Activated gamma-delta T cell treated with anti-CD3 and anti-CD28 coated beads, Interleukin-2, amount 50 U/mL, for 16 hours (primary cell): ENCODE results near the gene UBE2V1.
A peak's percentile ranks its signal among the peaks of the same experiment; 100 is the strongest.

ENCODE experiments used
- DNase-seq: peaks from one replicate; pipeline ENCODE4 v3.0.0-alpha.2; 2020; ENCODE audit warnings: low read depth

The UBE2V1 gene

GRCh38 chr20:50062006-50062838 lies 50.7 kb downstream of the UBE2V1 start:
- DNase-seq, result no peak

GRCh38 chr20:50061151-50062005 lies 51.6 kb downstream of the UBE2V1 start:
- no peak for DNase-seq

DNA sequence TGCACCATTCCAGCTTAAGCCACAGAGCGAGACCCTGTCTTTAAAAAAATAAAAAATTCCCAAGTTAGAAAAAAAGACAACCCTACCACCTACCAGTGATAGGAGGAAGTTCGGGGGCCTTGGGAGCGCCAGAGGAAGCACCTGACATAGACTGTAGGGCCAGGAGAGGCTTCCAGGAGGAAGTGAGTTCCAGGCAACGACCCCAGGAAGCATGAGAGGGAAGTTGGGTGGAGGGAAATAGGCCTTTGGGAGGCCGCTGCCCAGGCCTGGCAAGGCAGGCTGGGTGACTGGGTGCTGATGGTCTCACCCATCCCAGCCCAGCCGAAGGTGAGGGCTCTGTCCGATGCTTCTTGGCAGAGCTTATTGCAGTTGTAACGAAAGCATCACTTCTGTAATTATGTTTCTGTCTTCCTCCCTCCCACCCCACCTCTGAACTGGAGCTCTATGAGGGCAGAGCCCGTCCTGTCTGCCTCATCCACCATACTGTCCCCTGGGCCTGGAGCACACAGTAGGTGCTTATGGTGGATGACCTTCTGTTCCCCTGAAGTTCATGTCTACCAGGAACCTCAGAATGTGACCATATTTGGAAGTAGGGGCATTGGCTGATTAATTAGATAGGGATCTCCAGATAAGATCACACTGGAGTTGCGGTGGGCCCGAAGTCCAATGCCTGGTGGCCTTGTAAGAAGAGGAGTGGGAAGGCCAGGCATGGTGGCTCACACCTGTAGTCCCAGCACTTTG lies 54.1 kb downstream of the UBE2V1 start:
- no peak for DNase-seq

GRCh38 chr20:50057714-50058053 lies 55.3 kb downstream of the UBE2V1 start:
- no peak for DNase-seq

DNA sequence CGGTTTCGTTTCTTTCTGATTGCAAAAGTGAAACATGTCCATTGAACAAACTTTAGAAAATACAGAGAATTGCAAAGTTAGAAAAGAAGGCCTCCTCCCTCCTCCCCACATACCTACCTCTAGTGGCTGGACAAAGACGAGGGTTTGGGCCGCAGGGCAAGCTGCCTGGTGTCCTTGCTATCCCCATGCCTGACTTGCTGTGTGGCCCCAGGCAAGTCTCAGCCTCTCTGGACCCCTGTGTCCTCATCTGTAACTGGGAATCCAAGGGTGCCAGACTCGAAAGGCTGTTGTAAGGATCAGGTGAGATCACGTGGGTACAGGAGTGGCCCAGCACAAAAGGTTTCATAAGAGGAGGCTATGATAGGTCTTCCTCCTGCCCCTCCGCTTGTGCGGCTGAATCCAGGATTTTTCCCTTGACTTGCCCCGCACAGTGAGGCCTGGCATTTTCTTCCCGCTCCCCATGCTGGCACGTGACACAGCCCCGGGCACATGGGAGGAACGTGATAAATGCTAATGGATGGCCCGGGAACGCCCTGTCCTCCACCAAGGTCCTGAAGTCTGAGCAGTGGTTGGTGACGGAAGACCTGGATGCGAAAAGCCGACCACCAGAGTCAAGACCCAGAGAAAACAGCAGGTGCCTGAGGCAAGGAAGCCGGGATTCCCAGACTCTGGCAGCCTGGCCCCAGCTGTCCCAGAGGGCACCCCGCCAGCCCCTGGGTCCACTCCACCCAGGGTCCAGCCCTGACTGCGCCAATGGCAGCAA lies 55.8 kb downstream of the UBE2V1 start:
- no peak for DNase-seq

- no peak for DNase-seq
Observed at GRCh38 chr20:50056408-50056926, 56.5 kb downstream of the UBE2V1 start.

GRCh38 chr20:50055524-50056083 lies 57.3 kb downstream of the UBE2V1 start:
- DNase-seq, result no peak

DNA sequence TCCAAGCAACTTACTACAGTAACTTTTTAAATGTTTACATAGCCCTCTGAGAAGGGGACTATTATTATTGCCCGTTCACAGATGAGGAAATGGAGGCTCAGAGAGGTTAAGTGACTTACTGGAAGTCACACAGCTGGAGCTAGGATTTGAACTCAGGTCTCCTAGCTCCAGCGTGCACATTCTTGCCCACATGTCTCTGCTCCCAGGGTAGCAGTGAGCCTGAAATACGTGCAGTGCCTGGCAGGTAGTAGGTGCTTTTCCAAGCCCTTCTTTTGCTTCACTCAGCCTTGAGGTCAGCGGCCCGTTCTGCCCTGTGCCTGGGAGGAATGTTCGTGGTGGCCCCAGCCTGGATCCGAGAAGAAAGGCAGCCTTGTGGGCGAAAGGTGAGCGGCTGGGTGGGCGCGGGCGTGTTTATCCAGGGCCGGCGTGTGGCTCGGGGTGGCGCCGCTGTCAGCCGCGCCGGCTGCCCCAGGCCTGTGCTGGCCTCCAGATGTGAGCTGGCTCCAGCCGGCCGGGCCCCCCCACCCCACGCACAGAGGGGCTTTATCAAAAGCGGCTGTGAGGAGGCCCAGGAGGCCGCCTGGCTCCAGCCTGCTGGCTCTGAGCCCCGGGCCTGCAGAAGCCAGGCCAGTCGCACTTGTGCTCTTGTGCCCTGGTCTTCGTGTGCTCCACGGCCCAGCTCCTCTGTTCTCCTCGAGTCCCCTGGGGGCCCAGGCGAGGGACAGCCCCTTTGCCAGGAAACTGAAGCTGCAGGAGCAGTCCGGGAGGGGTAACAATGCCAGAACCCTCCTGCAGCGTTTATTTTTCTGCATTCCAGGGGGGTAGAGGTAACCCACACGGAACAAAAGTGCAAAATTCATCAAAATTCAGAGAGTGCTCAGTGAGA lies 58.1 kb downstream of the UBE2V1 start:
- DNase-seq, result no peak

DNA sequence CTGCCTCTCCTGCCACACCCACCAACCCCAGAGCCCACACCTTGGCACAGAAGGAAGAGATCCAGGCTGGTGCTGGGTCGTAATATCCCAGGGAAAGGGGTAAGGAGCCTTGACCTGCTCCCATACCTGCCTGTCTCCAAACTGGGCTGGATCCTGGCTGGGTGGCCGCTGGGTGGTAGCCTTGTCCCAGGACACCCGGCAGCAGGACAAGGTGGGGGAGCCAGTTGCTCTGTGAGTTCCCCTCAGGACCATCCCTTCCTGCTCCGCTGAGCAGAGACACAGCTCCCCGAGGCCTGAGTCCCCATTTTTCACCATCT lies 58.8 kb downstream of the UBE2V1 start:
- no peak for DNase-seq

DNA sequence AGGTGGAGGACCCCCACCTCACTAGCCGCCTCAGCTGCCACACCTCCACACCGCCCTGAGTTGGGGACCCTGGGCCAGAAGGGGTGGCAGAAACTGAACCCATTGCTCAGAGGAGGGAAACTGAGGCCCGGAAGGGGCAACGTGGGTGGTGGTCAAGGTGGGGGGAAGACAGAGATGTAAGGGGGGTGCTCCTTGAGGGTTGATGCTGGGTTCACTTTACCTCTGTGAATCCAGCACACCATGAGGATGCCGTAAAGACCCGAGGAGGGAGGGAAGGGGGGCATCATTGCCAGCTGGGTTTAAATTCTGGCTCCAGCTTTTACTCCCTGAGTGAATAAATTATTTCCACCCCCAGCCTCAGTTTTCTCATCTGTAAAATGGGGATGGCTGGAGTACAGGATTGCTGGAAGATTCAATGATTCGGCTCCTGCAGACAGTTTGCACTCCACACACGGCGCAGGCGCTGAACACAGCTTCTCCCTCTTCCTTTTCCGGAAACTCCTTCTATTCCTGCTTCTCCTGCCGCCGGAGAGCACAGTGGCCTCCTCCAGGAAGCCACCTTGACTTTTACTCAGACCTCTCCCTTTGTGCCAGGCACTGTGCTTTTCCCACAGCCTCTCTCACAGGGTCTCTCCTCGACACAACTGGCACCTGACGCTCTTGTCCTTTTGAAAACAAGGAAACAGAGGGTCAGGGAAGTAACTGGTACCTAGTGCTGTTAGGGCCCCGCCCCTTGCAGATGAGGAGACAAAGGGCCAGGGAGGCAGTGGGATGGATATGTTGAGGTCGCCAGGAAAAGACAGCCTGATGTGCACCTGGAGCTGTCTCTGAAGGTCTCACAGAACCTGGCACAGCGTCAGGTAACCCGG lies 59.4 kb downstream of the UBE2V1 start:
- no peak for DNase-seq

- DNase-seq, result no peak
Observed at GRCh38 chr20:50052550-50053361, 60.2 kb downstream of the UBE2V1 start.

GRCh38 chr20:50050660-50051308 lies 62.2 kb downstream of the UBE2V1 start:
- DNase-seq, result no peak

GRCh38 chr20:50050214-50050613 lies 62.7 kb downstream of the UBE2V1 start:
- DNase-seq, result no peak

DNA sequence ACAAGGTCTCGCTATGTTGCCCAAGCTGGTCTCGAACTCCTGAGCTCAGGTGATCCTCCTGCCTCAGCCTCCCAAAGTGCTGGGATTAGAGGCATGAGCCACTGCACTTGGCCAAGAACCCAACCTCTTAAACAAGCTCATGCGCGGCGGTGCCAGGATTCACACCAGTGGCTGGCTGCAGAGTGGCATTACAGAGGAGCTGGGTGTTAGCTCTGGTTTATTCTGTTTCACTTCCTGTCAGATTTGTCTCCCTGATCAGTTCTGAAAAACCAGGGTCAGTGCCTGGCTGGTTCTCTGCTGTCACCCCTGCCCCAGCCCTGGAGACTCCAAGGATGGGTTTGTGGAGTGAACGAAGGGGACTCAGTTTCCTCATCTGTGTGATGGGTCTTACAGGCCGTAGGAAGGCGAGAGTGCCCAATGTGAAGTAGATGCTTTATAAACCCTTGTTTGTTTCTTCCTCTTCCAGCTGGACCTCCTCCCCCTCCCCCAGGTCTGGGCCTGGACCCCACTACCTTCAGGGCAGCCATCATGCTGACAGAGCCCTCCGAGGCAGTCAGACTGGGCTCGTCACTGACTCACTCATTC lies 63.4 kb downstream of the UBE2V1 start:
- no peak for DNase-seq

GRCh38 chr20:50048420-50049166 lies 64.4 kb downstream of the UBE2V1 start:
- DNase-seq, result peak; percentile 16

- DNase-seq, result no peak
Observed at GRCh38 chr20:50044353-50044960, 68.5 kb downstream of the UBE2V1 start.
